NCI-H1417 (cell line): ENCODE results near the gene PRIM2.
"Not testable (repeated sequence)": the region's sequence is repeated elsewhere in the genome, so short reads cannot be mapped to it uniquely, and the experiment has no call there.

Experiments
- DNase-seq, 3 experiments: peaks; one replicate each; lab custom pipeline; 2025; lab: John Stamatoyannopoulos, UW

Gene PRIM2

DNA sequence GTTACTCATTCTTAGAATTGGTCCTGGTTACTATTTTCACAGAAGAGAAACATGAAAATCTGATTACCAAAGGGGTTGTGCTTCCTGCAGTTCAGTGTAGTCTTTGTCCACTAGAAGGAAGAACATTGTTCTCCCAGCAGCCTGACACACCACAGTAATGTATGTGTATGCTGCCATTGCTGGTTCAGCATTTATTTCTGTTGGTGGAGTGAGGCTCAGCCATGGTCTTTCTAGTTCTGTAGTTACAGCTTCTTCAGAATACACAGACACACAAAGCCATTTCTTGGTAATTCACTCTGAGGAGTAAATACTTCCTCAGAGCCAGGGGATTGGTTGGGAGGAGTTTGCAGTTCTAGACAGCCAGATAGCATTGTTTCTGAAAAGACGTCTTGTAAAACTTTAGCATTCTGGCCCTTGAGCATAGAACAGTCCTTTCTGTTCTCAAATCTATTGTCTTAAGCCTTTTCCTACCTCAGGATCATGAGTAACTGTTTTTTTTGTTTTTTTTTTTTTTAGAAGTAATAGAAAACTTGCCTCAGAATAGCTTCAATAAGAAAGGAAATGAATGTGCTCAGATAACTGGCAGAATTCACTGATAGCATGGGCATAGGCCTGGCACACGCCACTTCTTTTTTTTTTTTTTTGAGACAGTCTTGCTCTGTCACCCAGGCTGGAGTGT, 128.5 kb downstream of the PRIM2 start:
- not testable (repeated sequence) for DNase-seq

DNA sequence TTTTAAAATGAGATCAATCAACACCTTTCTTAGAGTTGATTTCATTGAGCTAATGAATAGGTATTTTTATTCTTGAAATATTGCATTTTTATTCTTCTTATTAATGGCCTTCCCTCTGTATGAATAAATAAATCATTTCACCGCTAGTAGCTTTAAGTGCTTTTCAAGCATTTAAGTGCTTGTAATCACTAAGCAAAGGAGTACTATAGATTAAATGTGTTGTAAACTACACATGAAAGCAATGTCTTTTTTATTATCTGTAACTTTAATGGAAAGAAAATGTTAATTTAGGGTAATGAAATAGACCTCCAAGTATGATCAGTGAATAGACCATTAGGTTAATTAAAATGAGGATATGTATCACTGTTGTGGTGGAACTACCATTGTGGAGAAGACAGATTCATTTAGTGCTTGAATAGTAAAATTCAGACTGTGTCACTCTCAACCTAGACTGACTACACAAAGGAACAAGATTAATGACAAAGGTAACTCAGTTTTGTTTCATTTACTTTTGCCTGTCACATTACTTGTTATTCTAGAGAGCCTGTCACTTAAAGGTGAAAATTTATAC, 132.2 kb downstream of the PRIM2 start:
- peak in 1 of 3 experiments; percentile 65 for DNase-seq

DNA sequence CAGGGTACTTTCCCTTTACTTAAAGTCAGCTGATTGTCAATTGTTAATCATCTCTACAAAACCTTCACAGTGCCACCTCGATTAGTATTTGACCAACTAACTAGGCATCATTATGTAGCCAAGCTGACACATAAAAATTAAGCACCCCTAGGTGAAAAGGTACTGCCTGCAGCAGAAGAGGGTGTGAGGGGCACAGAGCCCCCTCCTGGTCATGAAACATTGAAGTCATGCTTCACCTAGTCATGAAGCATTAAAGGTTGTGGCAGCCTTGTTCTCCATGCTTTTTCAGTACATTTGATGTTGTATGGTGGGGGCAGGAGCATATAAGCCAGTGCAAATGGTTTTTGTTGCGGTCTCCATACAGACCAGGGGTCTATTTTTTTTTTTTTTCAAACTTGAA, 142.4 kb downstream of the PRIM2 start:
- DNase-seq: not testable (repeated sequence)

GRCh38 chr6:57461022-57461421, 143.6 kb downstream of the PRIM2 start:
- peak in 1 of 3 experiments; percentile 0 for DNase-seq

DNA sequence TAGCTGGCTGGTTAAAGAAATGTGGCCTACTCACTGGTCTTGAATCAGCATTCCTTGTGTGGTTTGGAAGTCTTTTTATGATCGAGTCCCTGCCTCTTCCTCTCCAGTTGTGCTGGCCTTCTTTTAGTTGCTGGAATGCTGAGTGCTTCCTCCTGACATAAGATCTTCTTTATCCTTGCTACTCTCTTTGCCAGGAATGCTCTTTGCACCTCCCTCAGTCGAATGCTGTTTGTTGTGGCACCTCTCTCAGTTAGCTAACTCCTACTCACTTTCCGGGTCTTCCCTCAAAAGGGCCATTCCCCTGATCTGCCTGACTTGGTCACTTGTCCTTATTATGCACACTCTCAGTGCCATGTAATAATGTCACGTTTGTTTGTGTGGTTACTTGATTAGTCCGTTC, 146.4 kb downstream of the PRIM2 start:
- not testable (repeated sequence) for DNase-seq

GRCh38 chr6:57465968-57466367, 148.5 kb downstream of the PRIM2 start:
- DNase-seq: not testable (repeated sequence)

- DNase-seq: no peak
These were observed 151.6 kb downstream of the PRIM2 start for GRCh38 chr6:57469072-57469471.

DNA sequence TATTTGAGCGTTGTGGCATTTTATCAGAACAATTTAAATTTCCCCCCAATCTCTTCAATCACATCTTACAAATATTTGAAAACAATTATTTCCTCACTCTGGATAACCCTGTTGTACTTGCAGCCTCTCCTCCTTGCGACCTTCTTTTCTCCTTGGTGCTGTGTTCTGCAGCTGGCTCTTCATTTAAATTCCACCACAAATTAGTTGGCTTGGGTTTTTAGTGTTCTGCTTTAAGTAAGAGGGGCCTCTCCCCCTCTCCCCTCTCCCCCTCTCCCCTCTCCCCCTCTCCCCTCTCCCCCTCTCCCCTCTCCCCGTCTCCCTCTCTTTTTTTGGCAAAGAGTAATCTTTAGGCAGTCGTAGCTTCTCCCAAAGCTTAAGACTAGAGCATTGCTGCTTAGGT, 152.7 kb downstream of the PRIM2 start:
- DNase-seq: not testable (repeated sequence)

DNA sequence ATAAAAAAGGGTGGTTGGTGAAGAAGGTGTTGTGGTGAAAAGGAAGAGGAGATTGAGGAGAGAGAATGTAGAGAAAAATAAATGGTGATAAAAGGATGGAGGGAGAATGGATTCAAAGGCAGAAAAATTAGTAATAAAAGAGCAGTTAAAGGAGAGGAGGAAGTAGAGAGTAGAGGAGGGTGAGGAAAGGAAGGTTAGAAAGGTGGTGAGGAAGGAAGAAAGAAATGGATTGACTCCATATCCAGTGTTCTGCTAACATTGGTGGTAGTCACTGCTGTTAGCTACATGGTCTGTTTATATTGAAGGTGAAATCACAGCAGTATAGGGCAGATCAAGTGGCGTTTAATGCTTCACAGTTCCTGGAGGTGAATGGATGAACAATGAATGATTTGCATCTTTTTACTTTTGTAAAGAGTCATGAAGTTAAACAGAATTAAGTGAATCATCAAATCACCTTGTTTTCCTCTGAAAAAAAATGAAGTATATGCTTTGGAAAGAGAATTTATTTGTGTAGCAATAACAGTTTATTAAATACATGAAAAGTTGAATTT, 154.0 kb downstream of the PRIM2 start:
- not testable (repeated sequence) for DNase-seq

GRCh38 chr6:57472861-57473362, 155.5 kb downstream of the PRIM2 start:
- DNase-seq: peak in 2 of 3 experiments; percentile 17 to 70

GRCh38 chr6:57474862-57475475, 157.5 kb downstream of the PRIM2 start:
- not testable (repeated sequence) for DNase-seq

DNA sequence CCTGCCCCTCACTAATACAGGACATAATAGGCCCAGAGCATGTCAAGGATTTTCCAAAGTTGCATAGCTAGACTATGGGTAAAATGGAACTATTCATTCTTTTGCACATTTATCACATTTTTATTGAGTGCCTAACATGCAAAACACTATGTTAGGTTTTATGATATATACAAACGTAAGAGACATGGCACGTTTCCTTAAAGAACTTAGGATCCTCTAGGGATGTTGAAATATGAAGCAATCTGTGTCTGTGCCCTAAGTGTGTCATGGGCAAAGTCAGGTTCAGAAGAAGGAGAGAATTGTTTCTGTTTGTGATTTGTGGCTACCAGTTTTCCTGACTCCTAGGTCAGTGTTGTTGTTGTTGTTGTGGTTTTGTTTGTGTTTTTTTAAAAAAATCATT, 158.2 kb downstream of the PRIM2 start:
- DNase-seq: not testable (repeated sequence)

DNA sequence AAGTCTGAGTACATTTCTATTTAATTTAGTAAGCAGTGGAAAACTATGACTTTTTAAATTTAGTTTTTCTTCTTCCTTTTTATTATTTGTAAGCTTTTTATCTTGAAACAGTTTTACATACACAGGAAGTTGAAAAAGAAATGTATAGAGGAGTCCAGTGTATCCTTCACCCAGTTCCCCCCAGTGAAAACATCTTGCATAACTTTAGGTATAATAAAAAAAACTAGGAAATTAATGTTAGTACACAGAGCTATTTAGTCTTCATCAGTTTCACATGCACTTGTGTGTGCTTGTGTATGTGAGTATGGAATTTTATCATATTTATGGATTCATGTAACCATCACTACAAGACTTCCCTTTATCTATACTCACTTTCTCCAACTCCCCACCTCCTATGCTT, 162.8 kb downstream of the PRIM2 start:
- not testable (repeated sequence) for DNase-seq

- DNase-seq: not testable (repeated sequence)
These were observed 163.7 kb downstream of the PRIM2 start for GRCh38 chr6:57481121-57481520.

DNA sequence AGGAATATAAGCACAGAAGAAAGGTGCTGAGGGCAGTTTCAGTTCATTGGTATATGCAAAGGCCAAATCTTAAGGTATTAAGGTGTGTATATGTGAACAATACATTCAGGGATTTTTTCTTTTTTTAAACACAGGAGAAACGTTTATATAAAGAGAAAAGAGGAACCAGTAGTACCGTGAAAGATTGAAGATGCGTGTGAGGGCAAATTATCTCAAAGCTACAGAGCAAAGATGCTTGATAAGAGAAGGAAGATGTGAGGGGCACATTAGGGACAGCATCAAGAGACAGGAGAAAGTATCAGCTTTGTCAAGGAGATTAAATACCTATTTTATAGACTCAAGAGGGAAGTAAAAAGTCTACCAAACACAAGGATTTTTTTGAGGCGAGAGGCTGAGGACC, 165.0 kb downstream of the PRIM2 start:
- DNase-seq: not testable (repeated sequence)

DNA sequence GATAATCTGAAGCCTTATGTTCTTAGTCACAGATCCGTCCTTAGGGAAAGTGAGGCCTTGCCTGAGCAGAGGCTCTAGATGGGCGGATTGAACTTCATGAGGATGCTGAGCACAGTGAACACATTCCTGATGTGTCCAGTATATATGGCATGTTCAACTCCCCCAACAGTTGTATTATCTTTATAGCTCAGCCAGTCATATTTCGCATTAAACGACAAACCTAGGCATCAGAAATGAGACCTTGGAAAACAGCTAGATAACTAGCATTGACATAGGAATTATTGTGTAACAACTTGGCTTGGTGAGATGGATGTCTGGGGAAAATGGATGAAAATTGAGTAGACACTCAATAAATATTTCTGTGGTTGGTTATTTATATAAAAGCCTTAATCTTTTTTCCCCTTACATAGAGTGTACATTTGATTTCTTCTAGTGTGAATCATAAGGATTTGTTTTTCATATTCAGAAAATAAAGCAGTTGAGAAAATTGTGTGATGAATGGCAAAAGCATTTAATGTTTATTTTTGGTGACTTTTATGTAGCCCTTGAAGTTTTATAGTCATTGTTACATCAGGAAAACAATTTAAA, 169.2 kb downstream of the PRIM2 start:
- not testable (repeated sequence) for DNase-seq

DNA sequence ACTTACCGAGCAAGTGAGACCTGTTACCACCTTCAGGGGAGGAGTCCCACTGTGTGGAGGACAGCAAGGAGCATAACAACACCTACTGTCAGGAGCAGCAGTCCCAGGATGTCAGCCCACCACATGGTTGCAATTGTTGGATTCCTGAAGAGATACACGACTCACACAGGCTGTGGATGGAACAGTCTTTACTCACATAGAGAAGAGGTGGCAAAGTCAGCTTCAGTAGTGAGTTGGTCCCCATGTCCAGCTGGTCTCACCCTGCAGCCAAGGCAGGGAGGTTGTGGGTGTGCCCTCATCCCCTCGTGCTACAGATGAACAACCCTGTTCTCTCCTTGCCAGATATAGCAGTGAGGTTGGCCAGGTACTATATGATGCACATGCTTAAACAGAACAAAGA, 171.1 kb downstream of the PRIM2 start:
- DNase-seq: not testable (repeated sequence)

DNA sequence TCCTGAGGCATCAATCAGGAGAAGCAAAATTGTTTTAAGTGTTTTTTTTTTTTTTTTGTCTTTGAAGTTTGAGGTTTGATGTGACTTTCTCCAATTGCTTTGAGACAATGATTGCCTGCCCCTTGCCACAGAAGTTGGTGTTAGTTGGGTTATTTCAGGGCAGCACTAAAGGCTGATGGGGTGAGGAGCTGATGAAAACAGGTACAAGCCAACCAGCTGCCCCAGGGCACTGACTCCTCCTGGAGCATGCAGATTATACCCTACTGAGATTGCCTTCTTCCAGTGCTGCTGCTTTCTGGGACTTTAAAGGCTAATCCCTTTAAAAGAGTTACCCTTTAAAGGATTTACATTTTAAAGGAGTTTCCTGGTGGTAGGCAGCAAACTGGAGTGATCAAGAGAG, 172.5 kb downstream of the PRIM2 start:
- not testable (repeated sequence) for DNase-seq

- DNase-seq: not testable (repeated sequence)
These were observed 174.4 kb downstream of the PRIM2 start for GRCh38 chr6:57491795-57492194.

DNA sequence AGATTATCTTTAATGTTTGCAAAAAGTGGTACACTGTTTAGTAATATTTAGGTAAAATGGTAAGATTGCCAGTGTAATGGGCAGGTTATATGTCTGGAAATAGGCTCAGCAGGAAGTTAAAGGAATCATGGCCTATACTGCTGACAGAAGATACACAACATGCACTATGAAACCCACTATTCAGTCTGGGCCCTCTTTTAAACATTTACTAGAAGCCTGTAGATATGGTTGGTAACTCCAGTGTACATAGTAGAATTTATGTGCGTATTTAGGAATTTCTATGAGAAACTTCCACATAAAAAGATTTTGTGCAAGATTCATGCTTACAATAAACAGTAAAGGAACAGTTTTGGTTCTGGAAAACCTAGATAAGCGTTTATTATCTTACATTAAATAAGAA, 178.8 kb downstream of the PRIM2 start:
- not testable (repeated sequence) for DNase-seq

GRCh38 chr6:57500368-57501021, 183.1 kb downstream of the PRIM2 start:
- DNase-seq: not testable (repeated sequence)

DNA sequence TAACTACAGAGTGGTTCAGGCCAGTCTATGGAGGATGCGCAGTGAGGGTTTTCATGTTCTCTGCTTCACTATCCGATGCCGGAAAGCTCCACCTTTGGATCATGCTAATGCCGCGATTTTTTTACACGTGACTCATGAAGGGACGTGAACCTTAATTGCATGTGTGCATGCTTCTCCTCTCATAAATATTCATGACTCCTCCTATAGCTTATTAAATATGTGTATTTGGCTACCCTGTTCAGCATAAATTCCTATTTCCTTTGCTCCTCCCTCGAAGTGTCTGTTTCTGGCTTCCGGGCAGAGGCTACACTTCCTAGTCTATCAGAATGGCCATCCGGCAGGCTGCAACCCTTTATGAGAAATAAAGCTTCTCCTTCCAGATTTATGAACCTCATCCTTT, 185.0 kb downstream of the PRIM2 start:
- DNase-seq: not testable (repeated sequence)
